NCI-H1417 treated with DMSO at 0.1 percent for 48 hours (cell line): ENCODE data around the gene DSTYK.
A peak's percentile ranks its signal among the peaks of the same experiment; 100 is the strongest.

Experiments
- DNase-seq: peaks from one replicate; lab custom pipeline; 2025; lab: John Stamatoyannopoulos, UW

DSTYK gene

GRCh38 chr1:205211169-205211838 lies at the start of gene DSTYK:
Gene DSTYK (minus strand): TSS chr1:205211702. CDS start chr1:205211535, 167 bp downstream.
- DNase-seq = peak; percentile 57

GRCh38 chr1:205259998-205260397 lies 48.5 kb upstream of the DSTYK start:
- no peak for DNase-seq

- no peak for DNase-seq
Observed at GRCh38 chr1:205259324-205259832, 47.9 kb upstream of the DSTYK start.

GRCh38 chr1:205258719-205259118 lies 47.2 kb upstream of the DSTYK start:
- no peak for DNase-seq

- DNase-seq = no peak
Observed at GRCh38 chr1:205258261-205258691, 46.8 kb upstream of the DSTYK start.

- no peak for DNase-seq
Observed at GRCh38 chr1:205257735-205258134, 46.2 kb upstream of the DSTYK start.

- DNase-seq = no peak
Observed at GRCh38 chr1:205256951-205257625, 45.6 kb upstream of the DSTYK start.

GRCh38 chr1:205255941-205256780 lies 44.7 kb upstream of the DSTYK start:
- DNase-seq = peak; percentile 13

- no peak for DNase-seq
Observed at GRCh38 chr1:205251576-205251975, 40.1 kb upstream of the DSTYK start.

- no peak for DNase-seq
Observed at GRCh38 chr1:205250699-205251098, 39.2 kb upstream of the DSTYK start.

- DNase-seq = no peak
Observed at GRCh38 chr1:205249651-205250050, 38.1 kb upstream of the DSTYK start.

GRCh38 chr1:205248793-205249601 lies 37.5 kb upstream of the DSTYK start:
- DNase-seq = no peak

GRCh38 chr1:205247130-205247921 lies 35.8 kb upstream of the DSTYK start:
- DNase-seq = no peak

- no peak for DNase-seq
Observed at GRCh38 chr1:205246351-205247119, 35.0 kb upstream of the DSTYK start.

GRCh38 chr1:205245096-205245495 lies 33.6 kb upstream of the DSTYK start:
- no peak for DNase-seq

GRCh38 chr1:205244384-205244783 lies 32.9 kb upstream of the DSTYK start:
- DNase-seq = no peak

- DNase-seq = no peak
Observed at GRCh38 chr1:205243350-205244191, 32.1 kb upstream of the DSTYK start.

- DNase-seq = no peak
Observed at GRCh38 chr1:205241366-205242030, 30.0 kb upstream of the DSTYK start.

GRCh38 chr1:205240569-205240968 lies 29.1 kb upstream of the DSTYK start:
- no peak for DNase-seq
